Measurements from ENCODE around the gene POLR3GL. TPM values are rescaled to one million over a fixed set of nuclear protein-coding genes. Genes with fewer than 3 reads are reported as not detected.

Gene POLR3GL
- total RNA-seq, 1 experiment from 2014 or later, result 2.9 TPM

- ChIA-PET POLR2A (no interaction called here), CTCF (no interaction called here)
- peaks cover 4% of the 10 kb centered on the region for H3K27me3 Mint-ChIP-seq (ENCODE audit: insufficient read depth, unreplicated experiment)
- no peak for DNase-seq
- Histone ChIP-seq H3K36me3 (ENCODE audit: control insufficient read depth, insufficient read depth, low read length) (no peaks in the 10 kb centered on the region), H3K27me3 (replicated peaks; ENCODE audit: control insufficient read depth, insufficient read depth, low read length) (no peaks in the 10 kb centered on the region), H3K4me3 (ENCODE audit: low read depth, low read length) (no peak overlapping the region), H3K9me3 (no peaks in the 10 kb centered on the region), H3K4me1 (peaks cover 16% of the 10 kb centered on the region)
- TF ChIP-seq, protein P1, sequence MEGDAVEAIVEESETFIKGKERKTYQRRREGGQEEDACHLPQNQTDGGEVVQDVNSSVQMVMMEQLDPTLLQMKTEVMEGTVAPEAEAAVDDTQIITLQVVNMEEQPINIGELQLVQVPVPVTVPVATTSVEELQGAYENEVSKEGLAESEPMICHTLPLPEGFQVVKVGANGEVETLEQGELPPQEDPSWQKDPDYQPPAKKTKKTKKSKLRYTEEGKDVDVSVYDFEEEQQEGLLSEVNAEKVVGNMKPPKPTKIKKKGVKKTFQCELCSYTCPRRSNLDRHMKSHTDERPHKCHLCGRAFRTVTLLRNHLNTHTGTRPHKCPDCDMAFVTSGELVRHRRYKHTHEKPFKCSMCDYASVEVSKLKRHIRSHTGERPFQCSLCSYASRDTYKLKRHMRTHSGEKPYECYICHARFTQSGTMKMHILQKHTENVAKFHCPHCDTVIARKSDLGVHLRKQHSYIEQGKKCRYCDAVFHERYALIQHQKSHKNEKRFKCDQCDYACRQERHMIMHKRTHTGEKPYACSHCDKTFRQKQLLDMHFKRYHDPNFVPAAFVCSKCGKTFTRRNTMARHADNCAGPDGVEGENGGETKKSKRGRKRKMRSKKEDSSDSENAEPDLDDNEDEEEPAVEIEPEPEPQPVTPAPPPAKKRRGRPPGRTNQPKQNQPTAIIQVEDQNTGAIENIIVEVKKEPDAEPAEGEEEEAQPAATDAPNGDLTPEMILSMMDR (IDR thresholded peaks at IDR 0.05; ENCODE audit: insufficient read depth in 1 of 2, low read depth in 1 of 2, low read length in 1 of 2, severe bottlenecking in 1 of 2, unreplicated experiment in 1 of 2), result no peak
- no peaks in the 10 kb centered on the region for H3K9me3 Mint-ChIP-seq (ENCODE audit: unreplicated experiment)
- no peak overlapping the region for H3K4me3 Mint-ChIP-seq (ENCODE audit: unreplicated experiment)
- no TSS peak for BruUV-seq (replicated peaks)
- peaks cover 8% of the 10 kb centered on the region for H3K4me1 Mint-ChIP-seq (ENCODE audit: low read depth, unreplicated experiment)
- intact Hi-C loops (cut with micrococcal nuclease; ENCODE audit: unreplicated experiment), result no loop called here
- H3K27ac Mint-ChIP-seq (ENCODE audit: unreplicated experiment), result no peak overlapping the region
- no peaks in the 10 kb centered on the region for H3K36me3 Mint-ChIP-seq (ENCODE audit: insufficient read depth, unreplicated experiment)
These were observed 11.6 kb upstream of the POLR3GL start for GRCh38 chr1:145952903-145953302.

GRCh38 chr1:145953861-145954260 lies 10.6 kb upstream of the POLR3GL start:
- TF ChIP-seq, protein P1 (IDR thresholded peaks at IDR 0.05; ENCODE audit: insufficient read depth in 1 of 2, low read depth in 1 of 2, low read length in 1 of 2, severe bottlenecking in 1 of 2, unreplicated experiment in 1 of 2), result no peak
- POLR2A ChIA-PET, result no interaction called here
- no peaks in the 10 kb centered on the region for H3K27me3 ChIP-seq (replicated peaks; ENCODE audit: control insufficient read depth, insufficient read depth, low read length)
- H3K27me3 Mint-ChIP-seq (ENCODE audit: insufficient read depth, unreplicated experiment), result peaks cover 6% of the 10 kb centered on the region
- peaks cover 20% of the 10 kb centered on the region for H3K4me1 ChIP-seq
- intact Hi-C loops (cut with micrococcal nuclease; ENCODE audit: unreplicated experiment), result no loop called here
- no peaks in the 10 kb centered on the region for H3K36me3 Mint-ChIP-seq (ENCODE audit: insufficient read depth, unreplicated experiment)
- no peak for DNase-seq
- H3K9me3 Mint-ChIP-seq (ENCODE audit: unreplicated experiment), result no peaks in the 10 kb centered on the region
- no peak overlapping the region for H3K27ac Mint-ChIP-seq (ENCODE audit: unreplicated experiment)
- H3K4me3 ChIP-seq (ENCODE audit: low read depth, low read length), result no peak overlapping the region
- H3K9me3 ChIP-seq, result no peaks in the 10 kb centered on the region
- BruUV-seq (replicated peaks), result no TSS peak
- H3K4me1 Mint-ChIP-seq (ENCODE audit: low read depth, unreplicated experiment), result peaks cover 8% of the 10 kb centered on the region
- CTCF ChIA-PET, result interaction anchor here (0.7 to 1.3 kb wide), 2 partner anchors 11 to 79 kb away, joined by 3 to 4 read pairs; partner anchors contain the start of genes ANKRD34A and POLR3GL
- H3K4me3 Mint-ChIP-seq (ENCODE audit: unreplicated experiment), result no peak overlapping the region
- no peaks in the 10 kb centered on the region for H3K36me3 ChIP-seq (ENCODE audit: control insufficient read depth, insufficient read depth, low read length)

DNA sequence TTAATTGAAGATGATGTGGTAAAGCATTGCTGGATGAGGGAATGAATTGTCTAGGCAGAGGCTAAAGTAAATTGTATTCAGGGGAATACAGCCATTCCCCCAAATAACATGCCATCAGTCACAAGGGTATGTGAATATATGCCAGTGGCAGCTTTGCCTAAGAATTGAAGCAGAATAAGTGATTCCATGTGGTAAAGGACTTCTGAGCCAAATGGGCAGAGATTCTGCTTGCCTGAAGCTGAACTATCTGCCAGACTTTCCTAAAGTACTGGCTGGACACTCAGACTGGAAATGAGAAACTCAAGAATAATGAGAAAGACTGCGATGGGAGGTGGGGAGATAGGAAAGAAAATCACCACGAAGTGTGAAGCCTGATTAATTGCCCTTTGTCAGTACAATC lies 9.1 kb upstream of the POLR3GL start:
- H3K27ac Mint-ChIP-seq (ENCODE audit: unreplicated experiment), result no peak overlapping the region
- no peaks in the 10 kb centered on the region for H3K27me3 ChIP-seq (replicated peaks; ENCODE audit: control insufficient read depth, insufficient read depth, low read length)
- no TSS peak for BruUV-seq (replicated peaks)
- intact Hi-C loops (cut with micrococcal nuclease; ENCODE audit: unreplicated experiment), result no loop called here
- H3K9me3 Mint-ChIP-seq (ENCODE audit: unreplicated experiment), result no peaks in the 10 kb centered on the region
- no peaks in the 10 kb centered on the region for H3K9me3 ChIP-seq
- peaks cover 20% of the 10 kb centered on the region for H3K4me1 ChIP-seq
- H3K4me3 ChIP-seq (ENCODE audit: low read depth, low read length), result no peak overlapping the region
- no peaks in the 10 kb centered on the region for H3K36me3 ChIP-seq (ENCODE audit: control insufficient read depth, insufficient read depth, low read length)
- TF ChIP-seq, protein P1 (IDR thresholded peaks at IDR 0.05; ENCODE audit: insufficient read depth in 1 of 2, low read depth in 1 of 2, low read length in 1 of 2, severe bottlenecking in 1 of 2, unreplicated experiment in 1 of 2), result no peak
- POLR2A ChIA-PET, result no interaction called here
- no peaks in the 10 kb centered on the region for H3K36me3 Mint-ChIP-seq (ENCODE audit: insufficient read depth, unreplicated experiment)
- peaks cover 13% of the 10 kb centered on the region for H3K27me3 Mint-ChIP-seq (ENCODE audit: insufficient read depth, unreplicated experiment)
- H3K4me3 Mint-ChIP-seq (ENCODE audit: unreplicated experiment), result no peak overlapping the region
- DNase-seq, result no peak
- peaks cover 15% of the 10 kb centered on the region for H3K4me1 Mint-ChIP-seq (ENCODE audit: low read depth, unreplicated experiment)
- CTCF ChIA-PET, result interaction anchor here (1.0 kb wide), 1 partner anchor 52 kb away, joined by 5 read pairs; no protein-coding TSS in a partner anchor
